Stimulated activated CD8-positive, alpha-beta memory T cell treated with anti-CD3 and anti-CD28 coated beads, Interleukin-7, amount 100 ng/mL, for 4 hours (primary cell): ENCODE measurements around the gene NEU3.
"Not testable (repeated sequence)": the region's sequence is repeated elsewhere in the genome, so short reads cannot be mapped to it uniquely, and the experiment has no call there.

Experiments used
- DNase-seq, 2 donors: peaks; one replicate each; pipeline ENCODE4 v3.0.0-alpha.2; 2020; ENCODE audit warnings: low read depth in 2 of 2

NEU3 gene

GRCh38 chr11:74984730-74985129, 4.0 kb upstream of the NEU3 start:
- DNase-seq: no peak

DNA sequence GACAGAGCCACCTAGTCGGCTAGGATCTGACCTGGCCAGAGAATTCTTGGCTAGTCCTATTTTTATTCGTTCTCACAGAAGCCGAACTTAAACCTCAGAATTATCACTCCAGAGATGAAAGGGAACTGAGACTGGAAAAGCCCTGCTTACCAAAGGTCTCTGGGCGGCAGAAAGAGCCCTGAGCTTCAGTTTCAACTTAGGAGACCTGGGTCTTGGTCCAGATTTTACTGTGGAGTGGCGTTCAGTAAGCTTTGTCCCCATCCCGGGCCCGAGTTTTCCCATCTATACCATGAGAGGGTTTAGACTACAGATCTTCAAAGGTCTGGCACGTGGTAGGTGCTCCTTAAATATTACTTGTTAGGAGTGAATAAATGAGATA, 516 bp downstream of the NEU3 start:
- no peak for DNase-seq

GRCh38 chr11:74990150-74990549, 1.4 kb downstream of the NEU3 start:
- not testable (repeated sequence) for DNase-seq

- DNase-seq: no peak
These were observed 2.2 kb downstream of the NEU3 start for GRCh38 chr11:74990941-74991340.

DNA sequence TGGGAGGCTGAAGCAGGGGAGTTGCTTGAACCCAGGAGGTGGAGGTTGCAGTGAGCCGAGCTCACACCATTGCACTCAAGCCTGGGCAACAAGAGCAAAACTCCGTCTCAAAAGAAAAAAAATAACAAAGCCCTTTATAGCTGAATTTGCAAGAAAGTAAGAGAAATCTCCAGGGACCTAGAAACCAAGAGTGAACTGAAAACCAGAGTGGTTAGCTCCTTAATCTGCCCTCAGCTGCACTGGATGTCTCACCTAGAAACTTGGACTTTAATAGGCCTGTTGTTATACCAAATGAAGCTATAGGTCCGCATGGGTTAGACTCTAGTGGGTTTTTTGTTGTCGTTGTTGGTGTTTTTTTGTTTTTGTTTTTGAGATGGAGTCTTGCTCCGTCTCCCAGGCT, 4.1 kb downstream of the NEU3 start:
- no peak for DNase-seq

DNA sequence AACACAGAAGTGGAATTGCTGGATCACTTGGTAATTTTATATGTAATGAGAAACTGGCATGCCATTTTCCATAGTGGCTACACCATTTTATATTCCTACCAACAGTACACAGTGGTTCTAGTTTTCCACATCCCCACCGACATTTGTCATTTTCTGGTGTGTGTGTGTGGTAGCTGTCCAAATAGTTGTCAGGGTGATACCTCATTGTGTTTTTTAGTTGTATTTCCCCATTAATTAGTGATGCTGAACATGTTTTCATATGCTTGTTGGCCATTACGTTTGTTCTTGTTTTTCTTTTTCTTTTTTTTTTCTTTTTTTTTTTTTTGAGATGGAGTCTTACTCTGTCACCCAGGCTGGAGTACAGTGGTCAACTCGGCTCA, 12.2 kb downstream of the NEU3 start:
- no peak for DNase-seq

GRCh38 chr11:75001686-75002085, 13.0 kb downstream of the NEU3 start:
- no peak for DNase-seq

DNA sequence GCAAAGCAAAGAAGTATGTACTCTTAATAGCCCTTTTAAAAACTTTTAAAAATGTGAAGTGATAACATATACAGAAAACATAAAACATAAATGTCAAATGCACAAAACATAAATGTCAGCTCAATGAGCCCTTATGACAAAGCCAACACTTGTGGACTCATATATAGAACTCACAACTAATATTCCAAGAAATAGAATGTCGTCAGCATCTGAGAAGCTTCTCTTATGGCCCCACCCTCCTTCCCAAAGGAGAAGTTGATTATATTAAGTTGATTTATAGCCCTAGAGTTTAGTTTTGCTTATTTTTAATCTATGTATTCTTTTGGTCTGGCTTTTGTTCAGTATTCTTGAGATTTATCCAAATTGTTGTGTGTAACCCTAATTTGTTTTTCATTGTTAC, 13.8 kb downstream of the NEU3 start:
- DNase-seq: no peak

- DNase-seq: no peak
These were observed 15.5 kb downstream of the NEU3 start for GRCh38 chr11:75004215-75004614.

GRCh38 chr11:75011357-75011756, 22.6 kb downstream of the NEU3 start:
- no peak for DNase-seq

DNA sequence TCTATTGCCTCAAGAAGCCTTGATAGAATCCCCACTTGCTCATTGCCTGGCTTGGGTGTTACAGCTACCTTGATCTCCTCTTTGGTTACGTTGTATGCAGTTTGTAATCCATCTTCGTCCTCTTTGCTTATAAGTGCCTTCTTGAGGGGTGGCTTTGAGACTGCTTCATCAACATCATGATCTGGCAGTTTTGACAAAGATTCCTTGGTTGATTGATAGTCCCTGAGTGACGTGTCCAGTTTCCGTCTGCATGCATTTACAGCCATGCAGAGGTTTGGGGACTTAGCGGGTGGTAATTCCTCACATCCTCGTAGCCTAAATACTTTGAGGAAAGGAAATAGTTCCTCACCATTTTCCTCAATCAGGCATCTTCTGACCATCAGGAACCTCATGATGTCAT, 23.1 kb downstream of the NEU3 start:
- DNase-seq: no peak

GRCh38 chr11:75013051-75013450, 24.3 kb downstream of the NEU3 start:
- DNase-seq: no peak

DNA sequence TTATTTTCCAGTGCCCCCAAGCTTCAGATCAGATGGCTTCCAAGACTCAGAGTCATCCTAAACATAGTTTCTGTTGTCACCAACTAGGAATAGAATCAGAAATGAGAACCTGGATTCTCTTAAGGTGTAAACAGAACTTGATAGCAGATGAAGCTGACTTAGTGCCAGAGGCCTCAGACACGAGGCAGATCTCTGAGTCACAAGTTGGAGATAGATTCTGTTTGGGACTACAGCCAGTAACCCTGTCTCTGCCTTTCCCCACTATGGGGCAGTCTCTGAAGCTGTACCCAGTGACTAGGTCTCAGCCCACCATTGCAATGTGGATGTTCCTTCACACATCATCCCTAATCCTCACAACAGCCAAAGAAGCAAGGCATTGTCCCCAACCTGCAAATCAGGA, 25.4 kb downstream of the NEU3 start:
- DNase-seq: no peak

DNA sequence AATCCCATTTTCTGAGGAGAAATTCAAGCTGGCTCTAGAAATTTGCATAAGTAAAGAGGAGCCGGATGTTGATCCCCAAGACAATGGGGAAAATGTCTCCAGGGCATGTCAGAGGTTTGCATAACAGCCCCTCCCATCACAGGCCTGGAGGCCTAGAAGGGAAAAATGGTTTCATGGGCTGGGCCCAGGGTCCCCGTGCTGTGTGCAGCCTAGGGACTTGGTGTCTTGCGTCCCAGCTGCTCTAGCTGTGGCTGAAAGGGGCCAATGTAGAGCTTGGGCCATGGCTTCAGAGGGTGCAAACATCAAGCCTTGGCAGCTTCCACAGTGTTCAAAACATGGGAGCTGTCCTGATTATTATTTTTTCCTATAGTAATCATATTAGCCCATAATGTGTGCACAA, 30.5 kb downstream of the NEU3 start:
- DNase-seq: not testable (repeated sequence)

DNA sequence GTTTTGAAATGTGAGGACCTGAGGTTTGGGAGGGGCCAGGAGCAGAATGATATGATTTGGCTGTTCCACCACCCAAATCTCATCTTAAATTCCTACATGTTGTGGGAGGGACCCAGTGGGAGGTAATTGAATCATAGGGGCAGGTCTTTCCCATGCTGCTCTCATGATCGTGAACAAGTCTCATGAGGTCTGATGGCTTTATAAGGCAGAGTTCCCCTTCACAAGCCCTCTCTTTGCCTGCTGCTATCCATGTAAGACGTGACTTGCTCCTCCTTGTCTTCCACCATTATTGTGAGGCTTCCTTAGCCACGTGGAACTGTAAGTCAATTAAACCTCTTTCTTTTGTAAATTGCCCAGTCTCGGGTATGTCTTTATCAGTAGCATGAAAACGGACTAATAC, 31.6 kb downstream of the NEU3 start:
- DNase-seq: not testable (repeated sequence)

DNA sequence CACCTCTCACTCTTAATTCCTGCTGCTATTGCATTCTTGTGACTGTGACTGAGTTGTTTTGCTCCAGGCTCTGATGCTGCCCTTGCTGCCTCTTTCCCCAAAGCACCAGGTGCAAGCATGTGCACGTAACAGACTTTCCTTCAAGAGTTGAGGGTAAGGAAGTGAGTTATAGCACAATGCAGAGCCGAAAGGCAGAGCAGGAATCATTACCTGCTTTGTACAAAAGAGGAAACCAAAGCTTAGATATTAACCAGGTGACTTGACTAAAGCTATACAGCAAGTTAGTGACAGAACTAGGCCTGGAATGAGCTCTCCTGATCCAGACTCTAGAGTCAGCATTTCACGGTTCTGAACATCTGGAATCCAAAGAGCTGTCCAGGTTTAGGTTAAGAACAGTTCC, 33.6 kb downstream of the NEU3 start:
- no peak for DNase-seq

DNA sequence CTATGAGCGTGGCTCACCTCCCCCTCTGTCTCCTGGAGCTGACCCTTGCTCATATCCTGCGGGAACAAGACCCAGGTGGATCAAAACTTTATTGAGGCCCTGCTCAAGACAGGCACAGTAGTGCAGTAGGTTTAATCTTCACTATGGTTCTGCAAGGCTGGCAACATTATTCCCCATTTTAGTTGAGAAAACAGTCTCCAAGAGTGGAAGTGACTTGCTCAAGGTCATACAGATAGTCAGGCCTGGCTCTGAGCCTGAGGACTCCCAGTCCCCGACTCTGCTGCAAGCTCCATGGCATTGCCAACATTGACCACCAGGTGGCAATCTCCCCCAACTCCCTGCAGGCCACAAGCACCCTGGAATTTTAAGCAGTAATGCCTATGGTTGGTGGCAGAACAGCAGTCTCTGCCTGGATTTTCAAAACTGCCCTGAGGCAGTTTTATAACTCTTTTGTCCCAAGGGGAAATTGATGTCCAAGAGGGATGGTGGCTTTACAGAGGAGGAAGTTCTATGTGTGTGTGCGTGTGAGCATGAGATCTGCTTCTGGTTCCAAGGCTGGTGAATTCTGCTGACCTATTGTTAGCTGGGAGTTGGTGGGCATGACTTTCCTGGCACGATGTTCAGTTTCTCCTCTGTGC, 34.1 kb downstream of the NEU3 start:
- DNase-seq: peak; percentile 51

DNA sequence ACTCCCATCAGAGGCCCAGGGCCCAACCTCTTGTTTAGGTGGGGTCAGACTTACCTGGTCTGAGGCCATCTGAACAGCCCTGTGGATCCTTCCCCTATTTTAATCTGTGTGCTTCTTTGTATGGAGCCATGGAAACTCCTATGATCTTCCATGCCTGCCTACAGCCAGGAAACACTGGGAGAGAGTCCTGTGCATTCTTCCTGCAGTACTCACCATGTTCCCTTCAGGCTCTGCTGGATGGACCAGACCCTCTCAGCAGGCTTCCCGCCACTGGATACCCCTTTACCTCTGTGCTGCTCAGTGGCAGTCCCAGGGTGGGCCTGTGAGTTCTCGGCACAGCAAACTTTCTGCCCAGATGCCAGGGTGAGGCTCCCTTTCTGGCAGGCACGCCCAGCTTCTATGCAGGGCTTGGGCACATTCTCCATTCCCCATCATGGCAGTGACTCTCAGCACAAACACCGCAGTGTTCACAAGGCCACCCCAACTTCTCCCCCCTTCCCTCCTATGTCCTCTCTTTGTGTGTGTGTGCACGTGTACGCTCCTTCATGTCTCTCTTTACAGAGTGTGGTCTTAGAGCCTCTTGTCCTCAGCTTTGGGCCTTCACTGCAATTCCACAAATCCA, 34.8 kb downstream of the NEU3 start:
- no peak for DNase-seq

GRCh38 chr11:75024068-75024449, 35.3 kb downstream of the NEU3 start:
- DNase-seq: no peak

DNA sequence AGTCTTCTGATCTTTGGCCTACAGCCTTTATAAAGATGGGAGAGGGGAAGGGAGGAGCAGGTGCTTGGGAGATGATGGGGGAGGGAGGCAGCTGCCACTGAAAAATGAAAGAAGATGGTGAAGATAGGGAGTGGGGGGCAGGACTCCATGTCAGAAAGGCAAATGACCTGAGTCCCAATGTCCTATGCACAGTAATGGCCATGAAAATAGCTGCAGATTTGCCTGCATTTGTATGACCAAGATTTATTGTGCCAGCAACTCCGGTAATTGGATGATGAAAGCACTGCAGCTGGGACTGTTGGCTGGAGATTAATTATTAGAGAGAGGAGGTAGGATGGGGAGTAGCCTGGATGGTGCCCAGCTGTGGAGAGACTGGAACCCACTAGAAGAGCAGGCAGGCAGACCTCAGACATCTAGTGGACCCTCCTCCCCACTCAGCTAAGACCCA, 36.1 kb downstream of the NEU3 start:
- DNase-seq: no peak

DNA sequence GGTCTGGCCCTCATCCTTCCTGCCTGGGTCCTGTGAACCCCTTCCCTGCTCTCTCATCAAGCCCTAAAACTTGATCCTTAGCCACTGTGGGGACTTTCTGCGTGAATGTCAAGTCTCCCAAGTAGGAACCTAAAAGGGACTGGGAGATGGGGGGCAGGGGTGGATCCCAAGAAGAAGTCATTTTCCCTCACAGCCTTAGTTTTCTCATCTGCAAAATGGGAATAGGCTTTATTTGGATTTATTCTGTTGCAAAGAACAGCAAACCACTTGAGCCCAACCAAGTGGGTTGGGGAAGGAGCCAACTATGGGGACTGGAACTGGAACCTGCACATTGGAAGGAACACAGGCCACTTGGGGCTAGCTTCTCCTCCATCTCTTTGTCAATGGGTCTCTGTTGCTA, 36.8 kb downstream of the NEU3 start:
- no peak for DNase-seq

- no peak for DNase-seq
These were observed 39.6 kb downstream of the NEU3 start for GRCh38 chr11:75028321-75028720.

DNA sequence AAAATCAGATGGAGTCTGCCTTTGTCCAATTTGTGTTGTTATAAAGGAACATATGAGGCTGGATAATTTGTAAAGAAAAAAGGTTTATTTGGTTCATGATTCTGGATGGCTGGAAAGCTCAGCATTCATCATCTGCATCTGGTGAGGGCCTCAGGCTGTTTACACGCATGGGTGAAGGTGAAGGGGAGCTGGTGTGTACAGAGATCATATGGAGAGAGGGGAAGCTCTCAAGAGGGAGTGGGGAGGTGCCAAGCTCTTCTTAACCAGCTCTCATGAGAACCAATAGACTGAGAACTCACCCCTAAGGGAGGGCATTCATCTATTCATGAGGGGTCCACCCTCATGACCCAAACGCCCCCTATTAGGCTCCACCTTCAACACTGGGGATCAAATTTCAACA, 40.0 kb downstream of the NEU3 start:
- DNase-seq: no peak
